ENCODE data around the gene KERA.

The KERA gene

DNA sequence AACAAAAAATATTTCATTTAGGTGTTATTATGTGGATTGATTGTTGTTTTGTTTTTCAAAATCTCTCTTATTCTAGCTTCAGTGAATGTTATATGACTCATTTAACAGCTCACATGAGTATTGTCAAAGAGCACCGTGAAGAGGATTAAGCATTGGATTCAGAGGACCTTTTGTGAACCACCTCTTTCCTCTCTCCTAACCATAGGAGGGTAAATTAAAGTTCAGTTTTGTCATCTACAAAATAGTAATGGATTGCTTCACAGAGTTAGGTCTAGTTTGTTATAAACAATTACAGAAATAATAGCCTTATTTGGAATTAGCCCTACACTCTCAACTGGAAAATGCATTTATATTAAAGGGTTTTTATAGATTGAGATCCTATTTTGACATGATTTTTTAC is 962 bp upstream of the KERA start:
- Mint-ChIP-seq H3K4me1 (ENCODE audit: low read depth) (no peaks in the 10 kb centered on the region), H3K36me3 (ENCODE audit: low read depth) (no peaks in the 10 kb centered on the region), H3K27me3 (ENCODE audit: low read depth) (no peaks in the 10 kb centered on the region), H3K4me3 (no peak overlapping the region), H3K9me3 (no peaks in the 10 kb centered on the region), H3K27ac (no peak overlapping the region)
- no peak for DNase-seq (ENCODE audit: low spot score)

- Mint-ChIP-seq H3K27me3 (ENCODE audit: low read depth) (no peaks in the 10 kb centered on the region), H3K9me3 (no peaks in the 10 kb centered on the region), H3K4me1 (ENCODE audit: low read depth) (no peaks in the 10 kb centered on the region), H3K36me3 (ENCODE audit: low read depth) (no peaks in the 10 kb centered on the region), H3K27ac (no peak overlapping the region), H3K4me3 (no peak overlapping the region)
- DNase-seq (ENCODE audit: low spot score): no peak
Measured at GRCh38 chr12:91056488-91056887, 1.3 kb downstream of the KERA start.

DNA sequence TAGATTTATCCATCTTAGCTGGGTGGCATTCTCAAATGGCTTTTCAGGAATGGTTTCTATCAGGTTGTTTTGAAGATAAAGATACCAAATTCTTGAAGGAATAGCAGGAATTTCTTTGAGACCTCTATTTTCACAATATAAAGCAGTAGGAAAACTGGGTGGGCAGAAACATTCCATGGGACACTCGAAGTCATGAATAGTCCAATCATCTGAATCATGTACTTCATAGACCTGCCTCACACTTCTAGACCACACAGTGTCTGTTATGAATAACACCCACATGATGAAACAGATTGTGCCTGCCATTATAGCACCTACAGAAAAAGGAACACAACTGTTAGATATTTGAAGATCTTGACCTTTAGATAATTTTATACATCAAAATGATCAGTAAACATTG is 1.8 kb downstream of the KERA start:
- no peak overlapping the region for H3K27ac Mint-ChIP-seq
- H3K4me3 Mint-ChIP-seq: no peak overlapping the region
- no peaks in the 10 kb centered on the region for H3K4me1 Mint-ChIP-seq (ENCODE audit: low read depth)
- H3K27me3 Mint-ChIP-seq (ENCODE audit: low read depth): no peaks in the 10 kb centered on the region
- no peaks in the 10 kb centered on the region for H3K9me3 Mint-ChIP-seq
- no peak for DNase-seq (ENCODE audit: low spot score)
- H3K36me3 Mint-ChIP-seq (ENCODE audit: low read depth): no peaks in the 10 kb centered on the region

DNA sequence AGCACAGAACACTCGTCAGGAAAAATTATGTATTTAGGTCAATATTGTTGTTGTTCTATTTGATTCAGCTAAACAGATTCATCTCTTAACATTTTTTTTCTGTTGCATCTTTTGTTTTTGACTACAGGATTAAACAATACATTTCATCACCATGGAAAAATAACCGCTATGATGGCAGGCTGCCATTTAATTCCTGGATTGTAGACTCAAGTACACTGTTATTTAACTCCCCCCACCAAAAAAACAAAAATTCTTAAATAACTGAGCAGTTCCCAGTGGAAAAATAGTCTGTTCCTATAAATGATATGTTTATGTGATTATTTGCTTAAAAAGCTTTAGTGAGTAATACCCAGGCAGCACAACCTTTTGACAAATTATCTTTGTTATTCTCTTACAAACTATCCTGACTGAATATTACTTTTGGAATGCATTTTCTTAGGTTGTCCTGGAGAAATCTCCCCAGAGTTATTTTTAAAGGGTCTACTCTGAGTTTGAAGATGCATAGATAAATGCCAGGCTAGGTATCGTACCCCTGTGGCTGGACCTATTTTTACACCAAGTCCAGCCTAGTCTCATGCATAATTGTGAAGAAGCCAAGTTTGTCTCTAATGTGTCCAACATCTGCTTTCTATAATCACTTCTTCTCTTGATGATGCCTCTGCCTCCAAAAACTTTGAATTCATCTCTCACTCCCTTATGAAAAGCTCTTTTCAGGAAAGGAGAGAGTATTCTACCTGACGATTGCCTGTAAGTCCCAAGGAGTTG is 3.7 kb downstream of the KERA start:
- Mint-ChIP-seq H3K9me3 (no peaks in the 10 kb centered on the region), H3K36me3 (ENCODE audit: low read depth) (no peaks in the 10 kb centered on the region), H3K27ac (no peak overlapping the region), H3K27me3 (ENCODE audit: low read depth) (no peaks in the 10 kb centered on the region), H3K4me3 (no peak overlapping the region), H3K4me1 (ENCODE audit: low read depth) (no peaks in the 10 kb centered on the region)
- DNase-seq (ENCODE audit: low spot score): no peak

DNA sequence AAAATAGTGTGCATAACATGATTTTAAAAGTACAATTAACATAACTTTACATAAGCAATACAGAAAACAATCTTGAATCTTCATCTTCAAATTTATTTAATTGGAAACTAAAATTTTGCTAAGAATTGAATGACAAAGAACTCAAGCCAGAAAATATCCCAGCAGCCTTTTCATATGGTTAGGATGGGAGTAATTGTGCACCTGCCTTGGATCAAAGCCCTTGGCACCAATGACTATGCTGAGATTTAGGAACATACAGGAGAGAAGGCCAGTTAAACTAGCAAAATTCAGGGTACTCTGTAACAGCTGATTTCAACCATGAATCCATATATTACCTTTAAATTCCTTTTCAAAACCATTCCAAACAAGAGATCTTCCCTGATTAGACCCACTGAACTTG is 5.8 kb downstream of the KERA start:
- Mint-ChIP-seq H3K27me3 (ENCODE audit: low read depth) (no peaks in the 10 kb centered on the region), H3K27ac (no peak overlapping the region), H3K36me3 (ENCODE audit: low read depth) (no peaks in the 10 kb centered on the region)

GRCh38 chr12:91044586-91044985 is 13.2 kb downstream of the KERA start:
- Mint-ChIP-seq H3K9me3 (no peaks in the 10 kb centered on the region), H3K36me3 (ENCODE audit: low read depth) (no peaks in the 10 kb centered on the region), H3K27ac (no peak overlapping the region), H3K4me3 (no peak overlapping the region), H3K4me1 (ENCODE audit: low read depth) (no peaks in the 10 kb centered on the region), H3K27me3 (ENCODE audit: low read depth) (no peaks in the 10 kb centered on the region)
- DNase-seq (ENCODE audit: low spot score): no peak

More for the DNA sequence above, 5.8 kb downstream of the KERA start:
- H3K9me3 Mint-ChIP-seq: no peaks in the 10 kb centered on the region
- no peak for DNase-seq (ENCODE audit: low spot score)
- H3K4me1 Mint-ChIP-seq (ENCODE audit: low read depth): no peaks in the 10 kb centered on the region
- no peak overlapping the region for H3K4me3 Mint-ChIP-seq

- Mint-ChIP-seq H3K4me3 (no peak overlapping the region), H3K27me3 (ENCODE audit: low read depth) (no peaks in the 10 kb centered on the region), H3K36me3 (ENCODE audit: low read depth) (no peaks in the 10 kb centered on the region), H3K4me1 (ENCODE audit: low read depth) (no peaks in the 10 kb centered on the region), H3K9me3 (no peaks in the 10 kb centered on the region), H3K27ac (no peak overlapping the region)
- no peak for DNase-seq (ENCODE audit: low spot score)
Measured at GRCh38 chr12:91043408-91043807, 14.4 kb downstream of the KERA start.

DNA sequence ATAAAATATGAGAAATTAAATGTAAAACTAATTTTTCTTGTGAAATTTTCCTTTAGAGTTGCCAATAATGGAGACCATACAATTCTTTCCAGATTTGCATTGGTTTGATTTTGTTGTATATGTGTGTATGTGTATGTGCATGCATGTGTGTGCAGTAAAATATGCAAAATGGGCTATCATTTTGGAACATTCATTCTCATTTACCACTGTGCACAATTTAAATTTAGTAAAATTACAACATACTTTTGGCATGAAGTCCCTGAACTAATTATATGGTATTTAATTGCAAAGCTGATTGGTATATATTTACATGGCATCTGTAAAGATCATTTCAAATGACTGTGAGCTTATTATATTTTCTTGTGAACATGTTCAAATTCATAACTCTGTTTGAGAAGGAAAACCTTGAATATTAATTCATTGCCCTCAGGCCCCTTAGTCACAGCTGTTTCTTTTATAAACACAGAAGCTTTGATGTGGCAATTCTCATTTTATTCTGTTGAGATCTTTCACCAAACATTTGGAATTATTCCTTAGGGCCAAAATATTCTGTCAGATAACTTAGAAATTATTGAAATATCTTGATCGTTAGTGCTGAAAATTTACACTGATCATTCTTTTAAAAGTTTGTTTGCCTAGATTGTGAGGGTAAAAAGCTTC is 17.6 kb downstream of the KERA start:
- no peak for DNase-seq (ENCODE audit: low spot score)
- Mint-ChIP-seq H3K27ac (no peak overlapping the region), H3K36me3 (ENCODE audit: low read depth) (no peaks in the 10 kb centered on the region), H3K4me3 (no peak overlapping the region), H3K27me3 (ENCODE audit: low read depth) (peaks cover 2% of the 10 kb centered on the region), H3K9me3 (no peaks in the 10 kb centered on the region), H3K4me1 (ENCODE audit: low read depth) (no peaks in the 10 kb centered on the region)

GRCh38 chr12:91037276-91037675 is 20.5 kb downstream of the KERA start:
- H3K36me3 Mint-ChIP-seq (ENCODE audit: low read depth): no peaks in the 10 kb centered on the region
- H3K4me1 Mint-ChIP-seq (ENCODE audit: low read depth): peaks cover 4% of the 10 kb centered on the region
- H3K27ac Mint-ChIP-seq: no peak overlapping the region
- no peak for DNase-seq (ENCODE audit: low spot score)
- H3K27me3 Mint-ChIP-seq (ENCODE audit: low read depth): peaks cover 6% of the 10 kb centered on the region
- no peaks in the 10 kb centered on the region for H3K9me3 Mint-ChIP-seq
- H3K4me3 Mint-ChIP-seq: no peak overlapping the region

DNA sequence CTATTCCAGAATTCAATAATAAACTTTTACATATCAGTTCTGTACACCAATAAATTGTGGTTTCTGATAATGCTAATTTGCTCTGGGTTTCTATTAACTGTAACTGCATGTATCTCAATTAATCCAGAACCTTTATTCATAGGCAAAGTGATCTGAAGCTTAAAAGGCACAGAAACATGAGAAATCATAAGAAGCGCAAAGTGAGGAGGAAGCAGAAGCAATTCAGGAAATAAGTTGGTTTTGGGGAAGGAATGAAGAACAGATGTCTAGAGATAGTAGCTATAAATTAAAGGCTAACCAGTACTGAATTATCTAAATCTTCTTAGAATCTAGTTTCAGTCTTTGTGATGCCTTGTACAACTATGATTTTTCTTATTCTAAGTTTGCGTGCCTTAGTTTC is 24.6 kb downstream of the KERA start:
- Mint-ChIP-seq H3K4me3 (no peak overlapping the region), H3K36me3 (ENCODE audit: low read depth) (no peaks in the 10 kb centered on the region), H3K27me3 (ENCODE audit: low read depth) (peaks cover 11% of the 10 kb centered on the region), H3K9me3 (no peaks in the 10 kb centered on the region), H3K27ac (no peak overlapping the region), H3K4me1 (ENCODE audit: low read depth) (peaks cover 4% of the 10 kb centered on the region)
- no peak for DNase-seq (ENCODE audit: low spot score)

GRCh38 chr12:91023326-91024004 is 34.4 kb downstream of the KERA start:
- no peak overlapping the region for H3K4me3 Mint-ChIP-seq
- no peaks in the 10 kb centered on the region for H3K36me3 Mint-ChIP-seq (ENCODE audit: low read depth)
- DNase-seq (ENCODE audit: low spot score): no peak
- H3K4me1 Mint-ChIP-seq (ENCODE audit: low read depth): peaks cover 3% of the 10 kb centered on the region
- no peak overlapping the region for H3K27ac Mint-ChIP-seq
- peaks cover 8% of the 10 kb centered on the region for H3K27me3 Mint-ChIP-seq (ENCODE audit: low read depth)
- H3K9me3 Mint-ChIP-seq: no peaks in the 10 kb centered on the region

- DNase-seq (ENCODE audit: low spot score): no peak
- Mint-ChIP-seq H3K4me3 (no peak overlapping the region), H3K27me3 (ENCODE audit: low read depth) (peaks cover 8% of the 10 kb centered on the region), H3K9me3 (no peaks in the 10 kb centered on the region), H3K4me1 (ENCODE audit: low read depth) (peaks cover 3% of the 10 kb centered on the region), H3K27ac (no peak overlapping the region), H3K36me3 (ENCODE audit: low read depth) (no peaks in the 10 kb centered on the region)
Measured at GRCh38 chr12:91021076-91021475, 36.7 kb downstream of the KERA start.

DNA sequence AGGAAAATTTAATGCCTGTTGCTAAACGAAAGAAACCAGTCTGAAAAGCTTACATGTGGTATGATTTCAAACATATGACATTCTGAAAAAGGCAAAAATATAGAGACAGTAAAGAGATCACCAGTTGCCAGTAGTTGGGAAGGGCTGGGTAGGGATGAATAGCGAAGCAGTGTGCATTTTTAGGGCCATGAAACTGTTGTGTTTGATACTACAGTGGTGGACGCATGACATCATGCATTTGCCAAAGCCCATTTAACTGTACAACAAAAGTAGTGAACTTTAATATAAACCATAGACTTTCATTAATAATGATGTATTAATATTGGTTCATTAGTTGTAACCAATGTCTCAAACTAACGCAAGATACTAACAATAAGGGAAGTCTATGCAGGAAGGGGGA is 38.4 kb downstream of the KERA start:
- Mint-ChIP-seq H3K4me3 (no peak overlapping the region), H3K27me3 (ENCODE audit: low read depth) (peaks cover 6% of the 10 kb centered on the region), H3K36me3 (ENCODE audit: low read depth) (no peaks in the 10 kb centered on the region), H3K27ac (no peak overlapping the region), H3K4me1 (ENCODE audit: low read depth) (peaks cover 3% of the 10 kb centered on the region), H3K9me3 (no peaks in the 10 kb centered on the region)
- no peak for DNase-seq (ENCODE audit: low spot score)

GRCh38 chr12:91017511-91018263 is 40.1 kb downstream of the KERA start:
- Mint-ChIP-seq H3K4me1 (ENCODE audit: low read depth) (no peaks in the 10 kb centered on the region), H3K9me3 (no peaks in the 10 kb centered on the region), H3K36me3 (ENCODE audit: low read depth) (no peaks in the 10 kb centered on the region), H3K27ac (no peak overlapping the region), H3K4me3 (no peak overlapping the region), H3K27me3 (ENCODE audit: low read depth) (peaks cover 9% of the 10 kb centered on the region)
- DNase-seq (ENCODE audit: low spot score): no peak

All from T-helper 2 cell treated with Interferon-gamma antibody and Interleukin-4, amounts not matched to agents 5 μg/mL and 100 μg/mL, for 36 hours (primary cell).